ENCODE data around the gene PRR14L. TPM values are rescaled to one million over a fixed set of nuclear protein-coding genes. Genes with fewer than 3 reads are reported as not detected.

Gene PRR14L
- total RNA-seq, 1 donor from 2014 or later, result 61.7 TPM

- TF ChIP-seq, protein P1, sequence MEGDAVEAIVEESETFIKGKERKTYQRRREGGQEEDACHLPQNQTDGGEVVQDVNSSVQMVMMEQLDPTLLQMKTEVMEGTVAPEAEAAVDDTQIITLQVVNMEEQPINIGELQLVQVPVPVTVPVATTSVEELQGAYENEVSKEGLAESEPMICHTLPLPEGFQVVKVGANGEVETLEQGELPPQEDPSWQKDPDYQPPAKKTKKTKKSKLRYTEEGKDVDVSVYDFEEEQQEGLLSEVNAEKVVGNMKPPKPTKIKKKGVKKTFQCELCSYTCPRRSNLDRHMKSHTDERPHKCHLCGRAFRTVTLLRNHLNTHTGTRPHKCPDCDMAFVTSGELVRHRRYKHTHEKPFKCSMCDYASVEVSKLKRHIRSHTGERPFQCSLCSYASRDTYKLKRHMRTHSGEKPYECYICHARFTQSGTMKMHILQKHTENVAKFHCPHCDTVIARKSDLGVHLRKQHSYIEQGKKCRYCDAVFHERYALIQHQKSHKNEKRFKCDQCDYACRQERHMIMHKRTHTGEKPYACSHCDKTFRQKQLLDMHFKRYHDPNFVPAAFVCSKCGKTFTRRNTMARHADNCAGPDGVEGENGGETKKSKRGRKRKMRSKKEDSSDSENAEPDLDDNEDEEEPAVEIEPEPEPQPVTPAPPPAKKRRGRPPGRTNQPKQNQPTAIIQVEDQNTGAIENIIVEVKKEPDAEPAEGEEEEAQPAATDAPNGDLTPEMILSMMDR (IDR thresholded peaks at IDR 0.05; ENCODE audit: unreplicated experiment), result no peak
- no peak overlapping the region for H3K27ac Mint-ChIP-seq
- H3K36me3 Mint-ChIP-seq, result peaks cover 48% of the 10 kb centered on the region
Observed at GRCh38 chr22:31692186-31692886, 57.6 kb downstream of the PRR14L start.

GRCh38 chr22:31691408-31691807 lies 58.5 kb downstream of the PRR14L start:
- TF ChIP-seq, protein P1 (IDR thresholded peaks at IDR 0.05; ENCODE audit: unreplicated experiment), result no peak
- no peaks in the 10 kb centered on the region for H3K27me3 Mint-ChIP-seq (ENCODE audit: low read depth)
- H3K27ac Mint-ChIP-seq, result no peak overlapping the region
- peaks cover 47% of the 10 kb centered on the region for H3K36me3 Mint-ChIP-seq
- H3K4me3 Mint-ChIP-seq, result no peak overlapping the region
- no peak for DNase-seq (ENCODE audit: low spot score in 2 of 2, unreplicated experiment in 2 of 2)
- H3K4me1 Mint-ChIP-seq, result no peaks in the 10 kb centered on the region
- no peaks in the 10 kb centered on the region for H3K9me3 Mint-ChIP-seq

More at GRCh38 chr22:31692186-31692886, 57.6 kb downstream of the PRR14L start:
- Mint-ChIP-seq H3K4me1 (no peaks in the 10 kb centered on the region), H3K27me3 (ENCODE audit: low read depth) (no peaks in the 10 kb centered on the region), H3K4me3 (no peak overlapping the region), H3K9me3 (no peaks in the 10 kb centered on the region)
- no peak for DNase-seq (ENCODE audit: low spot score in 2 of 2, unreplicated experiment in 2 of 2)

DNA sequence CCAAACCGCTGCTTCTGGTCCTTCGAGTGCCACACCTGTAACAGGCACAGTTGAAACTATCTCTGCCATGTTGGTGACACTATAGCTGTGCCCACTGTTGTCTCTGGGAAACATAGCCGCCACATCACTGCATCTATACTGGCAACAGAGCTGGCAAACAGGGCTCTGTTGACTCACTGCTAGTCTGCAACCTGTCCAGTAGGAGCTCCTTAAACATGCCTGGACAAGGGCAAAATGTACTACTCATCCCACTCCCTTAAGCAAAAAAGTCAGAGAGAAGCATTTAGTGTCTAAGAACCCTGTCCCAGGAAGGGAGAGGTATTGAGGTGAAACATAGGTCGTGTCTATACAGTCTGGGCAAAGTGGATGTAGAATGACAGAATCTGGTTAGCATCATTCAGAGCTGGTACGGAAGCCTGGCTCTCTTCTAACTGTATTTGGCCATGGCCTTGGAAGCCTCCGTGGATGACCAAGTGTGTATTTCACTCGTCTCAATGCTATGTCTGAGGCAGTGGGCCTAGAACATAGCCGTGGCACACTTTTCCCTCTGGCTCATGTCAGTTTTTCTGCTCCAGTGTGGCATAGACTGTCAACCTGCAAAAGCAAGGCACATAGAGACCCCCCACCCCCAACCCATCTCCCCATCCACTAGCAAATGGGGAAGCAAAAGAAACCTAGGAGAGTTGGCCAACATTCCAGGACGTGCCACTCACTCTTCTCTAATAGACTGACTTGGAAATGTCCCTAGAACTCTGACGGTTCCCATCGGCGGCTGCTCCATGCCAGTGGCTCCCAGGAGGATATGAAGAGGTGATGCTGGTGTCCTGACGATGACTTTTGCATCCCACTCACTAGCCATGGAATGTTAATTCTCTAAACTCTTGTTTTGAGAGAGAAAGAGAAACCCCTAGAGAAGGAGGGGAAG lies 66.5 kb downstream of the PRR14L start:
- Mint-ChIP-seq H3K4me3 (no peak overlapping the region), H3K27me3 (ENCODE audit: low read depth) (no peaks in the 10 kb centered on the region), H3K9me3 (no peaks in the 10 kb centered on the region), H3K36me3 (peaks cover 31% of the 10 kb centered on the region), H3K27ac (no peak overlapping the region), H3K4me1 (no peaks in the 10 kb centered on the region)
- no peak for DNase-seq (ENCODE audit: low spot score in 2 of 2, unreplicated experiment in 2 of 2)
- TF ChIP-seq, protein P1 (IDR thresholded peaks at IDR 0.05; ENCODE audit: unreplicated experiment), result no peak

- Mint-ChIP-seq H3K4me1 (no peaks in the 10 kb centered on the region), H3K27ac (no peak overlapping the region), H3K9me3 (no peaks in the 10 kb centered on the region), H3K4me3 (no peak overlapping the region), H3K36me3 (peaks cover 26% of the 10 kb centered on the region), H3K27me3 (ENCODE audit: low read depth) (no peaks in the 10 kb centered on the region)
- TF ChIP-seq, protein P1 (IDR thresholded peaks at IDR 0.05; ENCODE audit: unreplicated experiment), result no peak
- no peak for DNase-seq (ENCODE audit: low spot score in 2 of 2, unreplicated experiment in 2 of 2)
Observed at GRCh38 chr22:31682751-31683150, 67.2 kb downstream of the PRR14L start.

- Mint-ChIP-seq H3K27ac (peak overlapping the region; percentile 51), H3K9me3 (no peaks in the 10 kb centered on the region), H3K27me3 (ENCODE audit: low read depth) (no peaks in the 10 kb centered on the region), H3K36me3 (peaks cover 22% of the 10 kb centered on the region), H3K4me1 (peaks cover 2% of the 10 kb centered on the region), H3K4me3 (no peak overlapping the region)
- DNase-seq (ENCODE audit: low spot score in 2 of 2, unreplicated experiment in 2 of 2), result no peak
- TF ChIP-seq, protein P1 (IDR thresholded peaks at IDR 0.05; ENCODE audit: unreplicated experiment), result no peak
Observed at GRCh38 chr22:31681349-31682345, 68.3 kb downstream of the PRR14L start.
